ENCODE data around the gene LBX1.

Gene LBX1

GRCh38 chr10:101229266-101230182, at the start of gene LBX1:
Gene LBX1, minus strand, starts transcription at chr10:101229463. Its CDS starts 648 bp downstream, at chr10:101228815.
- Histone ChIP-seq H3K9me3 (ENCODE audit: control insufficient read depth in 2 of 2, low read length in 2 of 2) (peaks cover 0 to 2% of the 10 kb centered on the region in 2 donors), H3K36me3 (ENCODE audit: control insufficient read depth in 2 of 2, insufficient read depth in 2 of 2, low read length in 2 of 2) (no peaks in the 10 kb centered on the region), H3K27me3 (ENCODE audit: control insufficient read depth in 1 of 2, insufficient read depth in 2 of 2, low read length in 2 of 2) (peaks cover 82 to 98% of the 10 kb centered on the region in 2 donors), H3K27ac (ENCODE audit: low read length) (no peak within 1 kb of the TSS), H3K4me1 (ENCODE audit: control insufficient read depth, insufficient read depth, low read length) (peaks cover 52% of the 10 kb centered on the region), H3K4me3 (ENCODE audit: low read length in 2 of 2) (peak within 1 kb of the TSS; percentile 59 to 60), H3K9ac (ENCODE audit: low read length in 2 of 2) (no peak within 1 kb of the TSS)

DNA sequence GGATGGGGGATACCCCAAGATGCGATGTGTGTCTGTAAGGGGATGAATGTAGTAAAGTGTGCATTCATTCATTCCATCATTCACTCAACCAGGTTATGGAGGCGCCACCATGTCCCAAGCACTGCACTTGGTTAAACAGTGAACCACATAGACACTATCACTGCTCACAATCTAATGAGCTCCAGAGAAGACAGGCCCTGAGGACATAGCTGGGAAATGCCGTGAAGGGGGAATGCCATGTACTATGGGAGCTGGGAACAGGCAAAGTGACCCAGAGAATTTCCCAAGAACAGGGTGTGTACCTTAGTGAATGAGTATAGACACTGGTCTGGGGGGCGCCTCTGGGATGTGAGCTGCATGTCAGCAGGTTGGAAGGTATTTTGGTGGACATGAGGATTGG, 44.5 kb upstream of the LBX1 start:
- Histone ChIP-seq H3K4me3 (ENCODE audit: low read length in 2 of 2) (no peak overlapping the region), H3K9ac (ENCODE audit: low read length in 2 of 2) (no peak overlapping the region), H3K36me3 (ENCODE audit: control insufficient read depth in 2 of 2, insufficient read depth in 2 of 2, low read length in 2 of 2) (no peaks in the 10 kb centered on the region), H3K27me3 (ENCODE audit: control insufficient read depth in 1 of 2, insufficient read depth in 2 of 2, low read length in 2 of 2) (peaks cover 7 to 16% of the 10 kb centered on the region in 2 donors), H3K4me1 (ENCODE audit: control insufficient read depth, insufficient read depth, low read length) (no peaks in the 10 kb centered on the region), H3K9me3 (ENCODE audit: control insufficient read depth in 2 of 2, low read length in 2 of 2) (no peaks in the 10 kb centered on the region), H3K27ac (ENCODE audit: low read length) (no peak overlapping the region)

DNA sequence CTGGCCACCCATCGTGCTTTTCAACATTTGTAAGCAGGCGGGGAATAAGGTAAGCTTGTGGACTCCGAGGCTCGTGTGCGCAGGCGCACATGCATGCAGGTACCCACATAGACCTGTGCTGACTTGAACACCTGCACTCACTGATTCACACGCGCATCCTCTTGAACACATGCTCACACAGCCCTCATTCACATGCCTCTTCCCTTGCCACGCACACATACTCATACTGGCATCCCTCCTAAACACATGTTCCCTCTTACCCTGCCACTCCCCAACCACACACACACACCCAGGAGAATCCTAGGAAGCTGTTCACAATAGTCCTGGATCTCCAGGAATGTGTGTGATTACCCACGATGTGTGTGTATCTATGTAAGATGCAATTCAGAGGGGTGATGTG, 44.1 kb upstream of the LBX1 start:
- peaks cover 7 to 16% of the 10 kb centered on the region in 2 donors for H3K27me3 ChIP-seq (ENCODE audit: control insufficient read depth in 1 of 2, insufficient read depth in 2 of 2, low read length in 2 of 2)
- H3K4me3 ChIP-seq (ENCODE audit: low read length in 2 of 2) = no peak overlapping the region
- H3K27ac ChIP-seq (ENCODE audit: low read length) = no peak overlapping the region
- H3K9me3 ChIP-seq (ENCODE audit: control insufficient read depth in 2 of 2, low read length in 2 of 2) = no peaks in the 10 kb centered on the region
- H3K36me3 ChIP-seq (ENCODE audit: control insufficient read depth in 2 of 2, insufficient read depth in 2 of 2, low read length in 2 of 2) = no peaks in the 10 kb centered on the region
- H3K4me1 ChIP-seq (ENCODE audit: control insufficient read depth, insufficient read depth, low read length) = no peaks in the 10 kb centered on the region
- H3K9ac ChIP-seq (ENCODE audit: low read length in 2 of 2) = no peak overlapping the region

DNA sequence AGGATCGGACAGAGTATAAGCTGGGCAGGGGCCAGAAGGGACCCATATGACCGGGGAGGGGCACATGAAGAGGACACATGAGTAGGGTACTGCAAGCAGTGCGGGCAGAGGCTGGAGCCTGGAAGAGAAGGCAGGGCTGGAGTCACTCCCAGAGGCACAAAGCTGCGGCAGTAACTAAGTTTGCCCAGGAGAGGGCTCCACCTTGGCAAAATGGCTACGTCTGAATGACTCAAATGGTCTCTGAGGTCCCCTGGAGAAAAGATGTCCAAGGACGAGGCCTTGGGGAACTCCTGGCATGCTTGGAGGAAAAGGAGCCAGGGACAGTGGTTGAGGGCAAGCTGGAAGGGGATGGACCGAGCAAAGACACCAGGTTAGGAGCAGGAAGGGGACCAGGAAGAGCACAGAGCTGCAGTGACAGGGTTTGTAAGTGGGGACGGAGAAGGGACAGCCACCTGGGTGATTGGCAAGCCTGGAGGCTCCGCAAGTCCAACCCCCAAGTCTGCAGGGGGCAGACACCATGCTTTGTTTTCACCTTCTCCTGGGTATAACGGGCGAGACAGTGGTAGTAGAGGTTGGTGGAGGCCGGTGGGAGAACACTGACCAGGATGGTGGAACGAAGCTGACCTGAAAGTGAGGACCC, 43.1 kb upstream of the LBX1 start:
- no peak overlapping the region for H3K27ac ChIP-seq (ENCODE audit: low read length)
- H3K36me3 ChIP-seq (ENCODE audit: control insufficient read depth in 2 of 2, insufficient read depth in 2 of 2, low read length in 2 of 2) = no peaks in the 10 kb centered on the region
- peaks cover 7 to 16% of the 10 kb centered on the region in 2 donors for H3K27me3 ChIP-seq (ENCODE audit: control insufficient read depth in 1 of 2, insufficient read depth in 2 of 2, low read length in 2 of 2)
- H3K4me1 ChIP-seq (ENCODE audit: control insufficient read depth, insufficient read depth, low read length) = no peaks in the 10 kb centered on the region
- no peak overlapping the region for H3K9ac ChIP-seq (ENCODE audit: low read length in 2 of 2)
- no peak overlapping the region for H3K4me3 ChIP-seq (ENCODE audit: low read length in 2 of 2)
- no peaks in the 10 kb centered on the region for H3K9me3 ChIP-seq (ENCODE audit: control insufficient read depth in 2 of 2, low read length in 2 of 2)

DNA sequence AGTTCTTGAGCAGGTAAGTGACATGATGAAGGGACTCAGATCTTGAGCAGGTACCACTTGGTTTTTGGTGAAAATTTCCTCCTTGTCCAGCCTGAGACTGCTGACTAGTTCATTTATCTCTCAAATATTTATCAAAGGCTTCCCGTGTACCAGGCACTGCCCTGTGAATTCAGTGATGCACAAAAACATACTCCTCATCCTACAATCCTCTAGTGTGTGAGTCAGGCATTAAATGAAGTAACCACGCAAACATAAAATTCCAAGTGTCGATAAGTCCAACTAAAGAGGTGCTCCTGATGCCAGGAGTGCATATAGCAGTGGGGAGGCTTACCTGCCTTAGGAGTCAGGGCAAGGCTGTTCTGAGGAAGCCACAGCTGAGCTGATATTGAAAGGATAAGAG, 41.5 kb upstream of the LBX1 start:
- Histone ChIP-seq H3K27me3 (ENCODE audit: control insufficient read depth in 1 of 2, insufficient read depth in 2 of 2, low read length in 2 of 2) (peaks cover 7 to 16% of the 10 kb centered on the region in 2 donors), H3K4me1 (ENCODE audit: control insufficient read depth, insufficient read depth, low read length) (no peaks in the 10 kb centered on the region), H3K36me3 (ENCODE audit: control insufficient read depth in 2 of 2, insufficient read depth in 2 of 2, low read length in 2 of 2) (no peaks in the 10 kb centered on the region), H3K9ac (ENCODE audit: low read length in 2 of 2) (no peak overlapping the region), H3K4me3 (ENCODE audit: low read length in 2 of 2) (no peak overlapping the region), H3K9me3 (ENCODE audit: control insufficient read depth in 2 of 2, low read length in 2 of 2) (no peaks in the 10 kb centered on the region), H3K27ac (ENCODE audit: low read length) (no peak overlapping the region)

DNA sequence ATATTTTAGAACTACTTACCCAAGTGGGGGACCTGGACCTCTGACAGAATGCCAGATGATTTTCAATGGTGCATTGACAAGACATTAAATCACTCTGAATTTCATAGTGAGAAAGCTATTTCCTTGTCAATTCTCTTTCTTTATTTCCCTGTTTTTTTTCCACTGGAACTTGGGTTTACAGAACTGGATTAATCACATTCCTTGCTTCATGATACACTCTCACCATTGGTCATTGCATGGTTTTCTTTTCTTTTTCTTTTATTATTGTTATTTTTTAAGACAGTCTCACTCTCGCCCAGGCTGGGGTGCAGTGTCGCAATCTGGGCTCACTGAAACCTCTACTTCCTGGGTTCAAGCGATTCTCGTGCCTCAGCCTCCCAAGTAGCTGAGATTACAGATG, 38.5 kb upstream of the LBX1 start:
- H3K9me3 ChIP-seq (ENCODE audit: control insufficient read depth in 2 of 2, low read length in 2 of 2) = no peaks in the 10 kb centered on the region
- peaks cover 4 to 20% of the 10 kb centered on the region in 2 donors for H3K27me3 ChIP-seq (ENCODE audit: control insufficient read depth in 1 of 2, insufficient read depth in 2 of 2, low read length in 2 of 2)
- H3K4me1 ChIP-seq (ENCODE audit: control insufficient read depth, insufficient read depth, low read length) = no peaks in the 10 kb centered on the region
- no peak overlapping the region for H3K4me3 ChIP-seq (ENCODE audit: low read length in 2 of 2)
- no peak overlapping the region for H3K27ac ChIP-seq (ENCODE audit: low read length)
- H3K36me3 ChIP-seq (ENCODE audit: control insufficient read depth in 2 of 2, insufficient read depth in 2 of 2, low read length in 2 of 2) = no peaks in the 10 kb centered on the region
- H3K9ac ChIP-seq (ENCODE audit: low read length in 2 of 2) = no peak overlapping the region

GRCh38 chr10:101267290-101267680, 38.0 kb upstream of the LBX1 start:
- Histone ChIP-seq H3K9me3 (ENCODE audit: control insufficient read depth in 2 of 2, low read length in 2 of 2) (no peaks in the 10 kb centered on the region), H3K27me3 (ENCODE audit: control insufficient read depth in 1 of 2, insufficient read depth in 2 of 2, low read length in 2 of 2) (peaks cover 4 to 17% of the 10 kb centered on the region in 2 donors), H3K4me3 (ENCODE audit: low read length in 2 of 2) (no peak overlapping the region), H3K36me3 (ENCODE audit: control insufficient read depth in 2 of 2, insufficient read depth in 2 of 2, low read length in 2 of 2) (no peaks in the 10 kb centered on the region), H3K27ac (ENCODE audit: low read length) (no peak overlapping the region), H3K9ac (ENCODE audit: low read length in 2 of 2) (no peak overlapping the region), H3K4me1 (ENCODE audit: control insufficient read depth, insufficient read depth, low read length) (no peaks in the 10 kb centered on the region)

DNA sequence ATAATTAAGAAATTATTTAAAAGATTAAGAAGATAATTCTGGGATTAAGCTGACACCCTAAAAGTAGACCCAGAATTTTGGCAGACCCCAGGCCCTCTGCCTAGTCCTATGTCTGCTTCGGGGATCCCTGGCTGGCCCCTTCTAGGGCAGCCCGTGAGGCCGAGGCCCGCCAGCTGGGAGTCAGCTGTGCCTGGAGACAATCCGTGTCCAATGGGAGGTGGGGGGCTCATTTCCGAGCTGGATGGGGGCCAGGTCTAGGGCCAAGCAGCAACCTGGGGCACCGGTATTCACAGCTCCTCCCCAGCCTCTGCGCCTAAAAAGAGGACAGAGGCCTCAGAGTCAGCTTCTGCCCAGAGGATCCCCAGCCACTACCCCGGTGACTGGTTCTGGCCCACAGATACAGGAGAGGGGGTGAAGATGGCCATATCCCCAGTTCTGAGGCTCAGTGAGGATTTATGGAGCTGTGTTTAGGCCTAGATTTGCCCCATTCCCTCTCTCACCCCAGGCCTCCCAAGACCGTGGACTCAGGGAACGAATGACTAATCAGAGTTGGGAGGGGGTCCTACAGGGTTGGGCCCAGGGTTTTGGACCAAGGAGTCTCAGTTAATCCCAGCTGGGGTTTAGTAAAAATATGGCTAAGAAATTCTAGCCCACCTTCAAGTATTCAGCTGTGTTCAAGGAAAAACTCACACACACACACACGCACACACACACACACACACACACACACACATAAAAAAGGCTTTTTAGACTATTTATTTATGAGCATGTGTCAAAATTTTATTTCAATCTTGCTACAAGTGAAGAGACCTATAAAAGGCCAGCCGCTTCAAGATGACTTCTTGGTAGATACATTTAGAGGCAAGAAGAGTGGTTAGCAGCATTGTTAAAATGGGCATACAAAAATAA, 37.4 kb upstream of the LBX1 start:
- Histone ChIP-seq H3K36me3 (ENCODE audit: control insufficient read depth in 2 of 2, insufficient read depth in 2 of 2, low read length in 2 of 2) (no peaks in the 10 kb centered on the region), H3K27ac (ENCODE audit: low read length) (no peak overlapping the region), H3K4me3 (ENCODE audit: low read length in 2 of 2) (no peak overlapping the region), H3K9ac (ENCODE audit: low read length in 2 of 2) (no peak overlapping the region), H3K4me1 (ENCODE audit: control insufficient read depth, insufficient read depth, low read length) (no peaks in the 10 kb centered on the region), H3K9me3 (ENCODE audit: control insufficient read depth in 2 of 2, low read length in 2 of 2) (no peaks in the 10 kb centered on the region), H3K27me3 (ENCODE audit: control insufficient read depth in 1 of 2, insufficient read depth in 2 of 2, low read length in 2 of 2) (peaks cover 4 to 14% of the 10 kb centered on the region in 2 donors)

- Histone ChIP-seq H3K9ac (ENCODE audit: low read length in 2 of 2) (no peak overlapping the region), H3K36me3 (ENCODE audit: control insufficient read depth in 2 of 2, insufficient read depth in 2 of 2, low read length in 2 of 2) (no peaks in the 10 kb centered on the region), H3K4me1 (ENCODE audit: control insufficient read depth, insufficient read depth, low read length) (no peaks in the 10 kb centered on the region), H3K4me3 (ENCODE audit: low read length in 2 of 2) (no peak overlapping the region), H3K27me3 (ENCODE audit: control insufficient read depth in 1 of 2, insufficient read depth in 2 of 2, low read length in 2 of 2) (peaks cover 13 to 20% of the 10 kb centered on the region in 2 donors), H3K9me3 (ENCODE audit: control insufficient read depth in 2 of 2, low read length in 2 of 2) (peaks cover 0 to 1% of the 10 kb centered on the region in 2 donors), H3K27ac (ENCODE audit: low read length) (no peak overlapping the region)
Observed at GRCh38 chr10:101263150-101263752, 34.0 kb upstream of the LBX1 start.

- Histone ChIP-seq H3K36me3 (ENCODE audit: control insufficient read depth in 2 of 2, insufficient read depth in 2 of 2, low read length in 2 of 2) (no peaks in the 10 kb centered on the region), H3K4me3 (ENCODE audit: low read length in 2 of 2) (no peak overlapping the region), H3K9me3 (ENCODE audit: control insufficient read depth in 2 of 2, low read length in 2 of 2) (peaks cover 0 to 5% of the 10 kb centered on the region in 2 donors), H3K27ac (ENCODE audit: low read length) (no peak overlapping the region), H3K4me1 (ENCODE audit: control insufficient read depth, insufficient read depth, low read length) (no peaks in the 10 kb centered on the region), H3K9ac (ENCODE audit: low read length in 2 of 2) (no peak overlapping the region), H3K27me3 (ENCODE audit: control insufficient read depth in 1 of 2, insufficient read depth in 2 of 2, low read length in 2 of 2) (peaks cover 13 to 20% of the 10 kb centered on the region in 2 donors)
Observed at GRCh38 chr10:101262147-101262546, 32.9 kb upstream of the LBX1 start.
